Breast epithelium (tissue), 3 donors: ENCODE measurements around the gene IGF1R.

ENCODE experiments used
- CTCF ChIP-seq, 3 donors: fragments of 450-650 bp; IDR thresholded peaks; one replicate each; pipeline ENCODE4 v1.5.1; 2016 to 2017; ENCODE audit warnings: antibody characterized with exemption in 3 of 3, mild to moderate bottlenecking in 3 of 3, moderate library complexity in 3 of 3
- POLR2A ChIP-seq: fragments of 450-650 bp; IDR thresholded peaks from one replicate; pipeline ENCODE4 v1.6.1; 2016; ENCODE audit warnings: antibody characterized with exemption, mild to moderate bottlenecking, moderate library complexity

- TF ChIP-seq CTCF (IDR thresholded peaks at IDR 0.05), result no peak
- TF ChIP-seq POLR2A, result no peak
These were observed 195.9 kb downstream of the IGF1R start for GRCh38 chr15:98844261-98844660.
